ENCODE results near the gene CSTB. TPM values are rescaled to one million over a fixed set of nuclear protein-coding genes. Genes with fewer than 3 reads are reported as not detected.

The CSTB gene
- total and polyA plus RNA-seq, 4 donors = 3.8 to 62.4 (median 33.7) TPM

- Histone ChIP-seq H3K27me3 (ENCODE audit: control insufficient read depth in 4 of 4, insufficient read depth in 4 of 4, low read length in 3 of 4) (no peaks in the 10 kb centered on the region), H3K9ac (ENCODE audit: low read depth in 1 of 2, low read length in 2 of 2) (no peak overlapping the region), H3K9me3 (ENCODE audit: control insufficient read depth in 4 of 4, low read length in 3 of 4) (no peaks in the 10 kb centered on the region), H3K27ac (ENCODE audit: low read depth in 1 of 2, low read length in 2 of 2) (no peak overlapping the region), H3K4me3 (ENCODE audit: low read depth in 1 of 3, low read length in 3 of 3) (no peak overlapping the region), H3K36me3 (ENCODE audit: control insufficient read depth in 4 of 4, insufficient read depth in 3 of 4, low read depth in 1 of 4, low read length in 3 of 4) (peaks cover 9 to 38% (median 10%) of the 10 kb centered on the region in 4 donors), H3K4me1 (ENCODE audit: control insufficient read depth in 4 of 4, insufficient read depth in 4 of 4, low read length in 3 of 4) (peaks cover 5 to 13% (median 9%) of the 10 kb centered on the region in 4 donors)
- 93% methylated on average over 22 of the region's 22 CpGs for WGBS
- DNase-seq (ENCODE audit: low spot score) = no peak
- no peak for TF ChIP-seq JUND (IDR thresholded peaks at IDR 0.05)
- TF ChIP-seq REST (IDR thresholded peaks at IDR 0.05) = no peak
- no peak for TF ChIP-seq RXRA (IDR thresholded peaks at IDR 0.05)
- TF ChIP-seq FOXA2 (IDR thresholded peaks at IDR 0.05) = no peak
- no peak for TF ChIP-seq HNF4G (IDR thresholded peaks at IDR 0.05)
- no peak for TF ChIP-seq ZBTB33 (IDR thresholded peaks at IDR 0.05)
- no peak for TF ChIP-seq ATF3 (IDR thresholded peaks at IDR 0.05)
- TF ChIP-seq MAX (IDR thresholded peaks at IDR 0.05) = no peak
- no peak for TF ChIP-seq EGR1 (IDR thresholded peaks at IDR 0.05; ENCODE audit: low read depth in 2 of 2)
- TF ChIP-seq TAF1 (conservative IDR thresholded peaks at IDR 0.05) = no peak
- TF ChIP-seq FOXA1 (IDR thresholded peaks at IDR 0.05) = no peak
- TF ChIP-seq SP1 (IDR thresholded peaks at IDR 0.05) = no peak
- no peak for TF ChIP-seq NR2F2 (IDR thresholded peaks at IDR 0.05)
- TF ChIP-seq YY1 (IDR thresholded peaks at IDR 0.05) = no peak
- no peak for TF ChIP-seq HNF4A (conservative IDR thresholded peaks at IDR 0.05)
- TF ChIP-seq GABPA (IDR thresholded peaks at IDR 0.05 in 1 of 2, conservative IDR thresholded peaks at IDR 0.05 in 1 of 2) = no peak
- no peak for TF ChIP-seq RAD21 (IDR thresholded peaks at IDR 0.05)
- TF ChIP-seq CTCF (IDR thresholded peaks at IDR 0.05; ENCODE audit: low read depth, low read length, missing input control) = no peak
Measured at GRCh38 chr21:43760391-43760958, 15.6 kb downstream of the CSTB start.
